Effector CD4-positive, alpha-beta T cell (primary cell): Measurements from ENCODE around the gene ERN1.
"Not testable (repeated sequence)": the region's sequence is repeated elsewhere in the genome, so short reads cannot be mapped to it uniquely, and the experiment has no call there.

Experiments
- DNase-seq: peaks from one replicate; pipeline ENCODE4 v3.0.0-alpha.2; 2020
- total RNA-seq: gene quantifications from one replicate; lab custom pipeline; 2026; lab: John Stamatoyannopoulos, UW

ERN1 gene
- 174 reads per million, percentile 91 among the genes with 10 or more reads in this experiment for total RNA-seq

DNA sequence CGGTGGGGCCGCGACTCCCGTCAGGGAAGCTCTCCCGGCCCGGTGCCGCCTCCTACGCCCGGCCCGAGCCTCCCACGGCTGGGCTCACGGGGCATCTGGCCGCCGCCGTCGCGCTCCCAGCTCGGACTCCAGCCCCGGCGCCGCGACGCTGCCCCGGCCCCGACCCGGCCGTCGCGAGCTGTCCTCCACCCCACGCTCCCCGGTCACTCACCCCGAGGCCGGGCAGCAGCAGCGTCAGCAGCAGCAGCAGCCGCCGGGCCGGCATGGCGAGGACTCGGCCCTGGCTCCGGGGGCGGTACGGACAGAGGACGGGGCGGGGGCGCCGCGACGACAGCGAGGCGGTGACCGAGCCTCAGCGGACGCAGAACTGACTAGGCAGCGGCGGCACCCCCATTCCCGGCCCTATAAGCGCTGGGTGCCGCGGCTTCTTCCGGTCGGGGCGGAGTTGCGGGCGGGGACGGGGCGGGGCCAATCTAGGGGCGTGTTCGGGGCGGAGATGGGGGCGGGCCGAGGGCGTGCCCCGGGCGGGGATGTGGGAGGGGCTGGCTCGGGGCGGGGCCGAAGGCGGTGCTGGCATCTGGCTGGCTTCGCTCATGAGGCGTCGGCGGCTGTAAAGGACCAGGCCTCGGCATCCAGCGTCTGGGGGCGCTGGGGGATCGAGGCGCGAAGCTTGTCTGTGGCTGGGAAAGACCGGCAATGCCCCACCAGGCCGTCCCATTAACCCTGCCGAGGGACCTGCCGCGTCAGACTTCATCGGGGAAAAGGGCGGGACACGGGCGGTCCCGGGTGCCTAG, at the start of gene ERN1:
TSS of gene ERN1 (minus strand) at position 380 of the 794 bp plus-strand sequence. CDS start at position 265, 115 bp downstream.
- DNase-seq, result peak; percentile 88

DNA sequence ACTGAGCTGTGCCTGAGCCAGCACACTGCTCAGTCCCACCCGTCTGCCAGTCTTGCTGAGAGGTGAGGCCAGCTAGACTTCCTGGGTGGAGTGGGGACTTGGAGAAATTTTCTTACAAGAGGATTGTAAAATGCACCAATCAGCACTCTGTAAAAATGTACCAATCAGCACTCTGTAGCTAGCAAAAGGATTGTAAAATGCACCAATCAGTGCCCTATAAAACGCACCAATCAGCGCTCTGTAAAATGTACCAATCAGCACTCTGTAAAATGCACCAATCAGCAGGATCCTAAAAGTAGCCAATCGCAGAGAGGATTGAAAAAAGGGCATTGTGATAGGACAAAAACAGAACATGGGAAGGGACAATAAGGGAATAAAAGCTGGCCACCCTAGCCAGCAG, 49.1 kb upstream of the ERN1 start:
- DNase-seq, result not testable (repeated sequence)

- no peak for DNase-seq
These were observed 48.3 kb upstream of the ERN1 start for GRCh38 chr17:64178011-64178825.

DNA sequence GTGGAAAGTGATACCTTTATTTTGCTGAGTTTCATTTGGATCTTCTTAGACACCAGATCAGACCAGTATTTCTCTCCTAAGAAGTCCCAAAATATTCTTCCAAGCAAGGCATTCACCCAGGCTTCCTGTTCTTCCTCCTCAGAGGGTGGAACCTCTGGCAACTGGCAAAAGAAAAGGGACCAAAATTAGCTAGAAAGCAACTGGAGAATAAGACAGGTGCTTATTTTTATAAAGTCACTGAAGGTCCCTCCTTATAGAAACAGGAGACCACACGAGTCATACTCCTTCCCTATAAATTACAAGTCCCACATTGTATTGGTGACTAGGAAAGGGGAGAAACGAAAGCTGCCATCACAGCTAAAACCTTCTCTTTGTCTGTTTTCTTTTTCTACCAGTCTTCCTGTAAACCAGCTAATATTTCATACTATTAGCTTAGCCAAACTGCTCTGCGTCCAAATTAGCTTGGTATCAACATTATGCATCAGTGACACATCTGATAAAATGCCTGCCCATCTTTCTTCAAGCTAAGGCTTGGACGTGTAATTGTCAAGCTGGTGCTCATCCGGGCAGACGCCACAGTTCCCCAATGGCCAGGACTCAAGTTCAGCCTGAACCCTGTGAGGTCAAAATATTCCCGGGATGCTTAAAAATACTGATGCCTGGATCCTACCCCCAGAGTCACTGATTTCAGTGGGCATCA, 47.5 kb upstream of the ERN1 start:
- DNase-seq, result no peak

- no peak for DNase-seq
These were observed 46.6 kb upstream of the ERN1 start for GRCh38 chr17:64176556-64176955.

DNA sequence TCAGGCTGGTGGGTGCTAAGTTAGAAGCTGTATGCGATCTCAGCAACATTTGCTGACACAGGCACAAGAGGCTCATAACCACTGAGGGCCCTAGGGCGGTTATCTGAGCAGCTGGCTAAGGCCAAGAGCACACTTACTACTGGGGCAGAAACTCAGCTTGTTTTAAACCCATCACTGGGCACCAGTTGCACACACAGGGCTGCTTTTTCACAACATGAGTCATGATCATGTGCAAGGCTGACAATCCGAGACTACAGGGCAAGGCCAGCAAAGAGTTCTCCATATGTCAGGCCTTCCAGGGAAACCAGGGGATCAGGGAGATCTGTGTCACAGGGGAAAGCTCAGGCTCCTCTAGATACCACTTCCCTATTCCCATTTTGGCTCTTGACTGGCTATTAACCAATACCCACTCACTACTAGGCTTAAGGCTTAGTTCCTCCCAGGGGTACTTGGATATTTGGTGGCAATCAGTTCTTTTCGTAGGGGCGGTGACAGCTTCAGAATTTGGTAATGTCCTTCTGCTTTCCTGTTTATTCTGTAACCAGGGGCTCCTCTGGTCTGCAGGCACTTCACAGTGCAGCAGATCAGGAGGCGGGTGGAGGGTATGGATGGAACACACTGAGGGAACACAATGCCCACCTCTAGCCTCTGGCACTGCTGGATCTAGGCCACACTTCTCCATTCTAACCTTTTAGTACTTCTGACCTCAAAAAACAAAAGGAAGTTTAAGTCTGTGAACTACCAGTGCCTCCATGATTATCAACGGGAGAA, 44.9 kb upstream of the ERN1 start:
- DNase-seq, result no peak

DNA sequence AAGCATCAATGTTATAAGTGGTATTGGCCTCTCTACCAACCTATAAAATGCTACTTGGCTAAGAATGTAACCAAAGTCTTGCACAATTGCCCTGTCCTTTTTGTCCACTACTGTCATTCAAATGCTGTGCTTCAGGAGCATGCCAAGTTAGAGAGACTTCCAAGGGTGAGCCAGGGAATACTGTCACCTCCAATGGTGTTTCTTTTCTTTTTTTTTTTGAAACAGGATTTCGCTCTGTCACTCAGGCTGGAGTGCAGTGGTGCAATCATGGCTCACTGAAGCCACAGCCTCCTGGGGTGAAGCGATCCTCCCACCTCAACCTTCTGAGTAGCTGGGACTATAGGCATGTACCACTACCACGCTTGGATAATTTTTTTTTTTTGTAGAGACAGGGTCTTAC, 43.7 kb upstream of the ERN1 start:
- no peak for DNase-seq

DNA sequence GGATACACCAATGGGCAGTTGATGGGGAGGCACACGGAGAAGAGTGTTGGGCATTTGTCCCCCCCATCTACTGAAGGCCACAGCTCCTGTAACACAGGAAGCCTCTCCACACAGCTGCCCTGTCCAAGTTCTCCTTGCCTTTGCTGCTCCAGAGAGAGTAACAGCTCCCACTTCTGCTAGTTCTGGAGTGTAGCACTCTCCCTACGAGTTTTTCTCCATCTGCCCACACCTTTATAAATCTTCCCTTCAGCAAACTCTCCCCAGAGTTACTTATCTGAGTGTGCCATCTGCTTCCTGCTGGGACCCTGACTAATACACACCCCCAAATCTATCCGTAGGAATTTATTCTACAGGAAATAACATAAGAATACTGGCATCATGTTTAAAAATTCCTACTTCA, 42.6 kb upstream of the ERN1 start:
- DNase-seq, result no peak

DNA sequence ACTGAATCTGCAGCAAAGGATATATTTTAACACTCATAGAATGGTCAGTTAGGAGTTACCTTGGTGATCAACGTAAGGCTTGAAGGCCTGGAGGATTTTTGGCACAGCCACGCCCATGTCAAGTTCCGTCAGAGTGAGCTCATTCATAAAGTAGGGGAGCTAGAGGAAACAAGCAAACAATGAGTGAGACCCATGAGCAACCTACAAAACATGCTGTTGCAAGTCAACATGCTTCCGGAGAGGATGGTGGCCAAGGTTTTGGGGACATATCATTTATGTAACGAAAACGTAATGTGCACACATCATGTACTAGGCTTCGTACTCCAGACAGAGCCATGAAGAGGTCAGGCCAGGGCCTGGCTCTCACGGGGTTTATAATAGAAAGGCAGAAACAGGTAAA, 41.1 kb upstream of the ERN1 start:
- no peak for DNase-seq

DNA sequence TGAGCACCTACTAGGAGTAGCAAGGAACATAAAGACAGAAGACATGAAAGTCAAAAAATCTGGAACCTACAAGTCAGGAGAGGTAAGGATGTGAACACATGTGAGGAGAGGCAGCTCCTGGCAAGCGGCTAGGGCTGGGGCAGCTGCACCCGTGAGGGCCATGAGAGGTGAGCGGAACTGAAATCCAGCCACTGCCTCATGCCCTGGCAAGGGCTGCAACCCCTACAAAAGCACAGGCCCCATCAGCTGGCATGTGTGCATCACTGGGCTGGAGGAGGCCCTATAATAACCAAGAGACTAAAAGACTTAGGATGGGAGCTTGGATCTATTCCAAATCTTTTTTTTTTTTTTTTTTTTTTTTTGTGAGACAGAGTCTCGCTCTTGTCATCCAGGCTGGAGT, 40.3 kb upstream of the ERN1 start:
- DNase-seq, result no peak

- DNase-seq, result not testable (repeated sequence)
These were observed 37.7 kb upstream of the ERN1 start for GRCh38 chr17:64167666-64168065.

- DNase-seq, result no peak
These were observed 36.9 kb upstream of the ERN1 start for GRCh38 chr17:64166876-64167275.

- DNase-seq, result no peak
These were observed 35.4 kb upstream of the ERN1 start for GRCh38 chr17:64165347-64165746.

GRCh38 chr17:64164596-64165285, 34.8 kb upstream of the ERN1 start:
- no peak for DNase-seq

- no peak for DNase-seq
These were observed 33.5 kb upstream of the ERN1 start for GRCh38 chr17:64163468-64163867.

DNA sequence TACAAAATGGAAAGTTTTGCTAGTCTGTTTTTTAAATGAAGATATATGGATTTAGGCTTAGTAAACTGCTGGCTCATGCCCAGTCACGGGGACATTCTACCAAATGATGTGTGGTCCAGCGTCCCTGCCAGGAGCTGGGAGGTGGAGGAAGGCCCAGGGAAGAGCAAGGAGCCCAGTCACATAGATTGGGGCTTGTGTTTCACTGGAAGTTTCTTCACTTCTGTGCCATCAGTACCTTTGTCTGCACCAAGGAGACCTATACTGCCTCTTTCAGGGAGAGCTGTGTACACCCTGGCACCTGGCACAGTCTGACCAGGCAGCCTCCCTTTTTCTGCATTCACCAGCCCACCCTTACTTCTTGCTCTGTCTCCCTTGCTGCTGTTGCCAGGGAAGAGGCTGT, 32.6 kb upstream of the ERN1 start:
- no peak for DNase-seq

DNA sequence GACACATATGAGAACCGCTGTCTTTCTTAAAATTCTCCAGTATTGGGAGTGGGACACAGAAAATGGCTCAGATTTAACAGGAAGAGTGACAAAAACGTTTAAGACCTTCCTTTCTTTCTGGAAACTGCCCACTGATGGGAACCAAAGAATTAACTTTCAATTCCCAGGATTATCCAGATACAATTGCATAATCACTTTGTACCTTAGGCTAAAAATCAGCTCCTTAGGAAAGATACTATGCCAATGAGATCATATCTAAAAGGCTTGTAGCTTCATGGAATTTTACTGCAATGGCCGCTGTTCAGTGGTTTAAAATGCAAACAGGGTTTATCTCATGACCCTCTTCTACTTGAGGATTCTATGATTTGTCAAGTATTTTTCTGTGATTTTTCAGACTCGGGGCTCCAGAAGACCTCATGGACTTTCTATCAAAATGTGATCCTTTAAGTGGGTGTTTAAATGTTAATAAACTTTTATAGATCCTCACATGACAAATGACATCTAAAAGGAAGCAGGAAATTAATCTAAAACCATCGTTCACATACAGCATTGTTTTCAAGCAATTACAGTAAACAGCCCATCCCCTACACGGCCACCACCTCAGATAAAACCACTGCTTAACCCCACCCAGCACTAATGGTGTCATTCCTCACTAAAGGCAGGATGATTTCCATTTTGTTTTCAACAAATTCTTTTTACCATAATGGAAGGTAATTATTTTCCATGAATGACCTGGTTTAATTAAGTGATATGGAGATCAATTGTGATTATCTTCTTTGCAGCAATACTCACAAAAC, 31.6 kb upstream of the ERN1 start:
- no peak for DNase-seq

DNA sequence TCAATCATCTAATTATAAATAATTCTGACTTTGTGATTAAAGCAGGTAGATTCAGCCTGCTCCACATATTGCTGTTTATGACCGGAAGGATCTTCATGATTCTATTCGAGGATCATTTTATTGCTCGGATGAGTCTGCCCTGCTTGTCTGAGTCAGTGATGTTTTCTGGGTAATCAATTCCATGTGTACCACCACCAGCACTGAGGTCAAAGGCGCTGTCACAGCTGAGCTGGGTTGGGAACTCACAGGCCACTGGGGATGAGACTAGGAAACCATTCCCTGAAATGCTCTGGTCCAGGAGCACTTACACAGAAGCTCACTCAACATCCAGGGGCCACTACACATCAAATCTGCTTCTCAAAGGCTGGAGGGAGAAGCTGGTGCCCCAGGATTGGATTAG, 30.4 kb upstream of the ERN1 start:
- DNase-seq, result no peak

DNA sequence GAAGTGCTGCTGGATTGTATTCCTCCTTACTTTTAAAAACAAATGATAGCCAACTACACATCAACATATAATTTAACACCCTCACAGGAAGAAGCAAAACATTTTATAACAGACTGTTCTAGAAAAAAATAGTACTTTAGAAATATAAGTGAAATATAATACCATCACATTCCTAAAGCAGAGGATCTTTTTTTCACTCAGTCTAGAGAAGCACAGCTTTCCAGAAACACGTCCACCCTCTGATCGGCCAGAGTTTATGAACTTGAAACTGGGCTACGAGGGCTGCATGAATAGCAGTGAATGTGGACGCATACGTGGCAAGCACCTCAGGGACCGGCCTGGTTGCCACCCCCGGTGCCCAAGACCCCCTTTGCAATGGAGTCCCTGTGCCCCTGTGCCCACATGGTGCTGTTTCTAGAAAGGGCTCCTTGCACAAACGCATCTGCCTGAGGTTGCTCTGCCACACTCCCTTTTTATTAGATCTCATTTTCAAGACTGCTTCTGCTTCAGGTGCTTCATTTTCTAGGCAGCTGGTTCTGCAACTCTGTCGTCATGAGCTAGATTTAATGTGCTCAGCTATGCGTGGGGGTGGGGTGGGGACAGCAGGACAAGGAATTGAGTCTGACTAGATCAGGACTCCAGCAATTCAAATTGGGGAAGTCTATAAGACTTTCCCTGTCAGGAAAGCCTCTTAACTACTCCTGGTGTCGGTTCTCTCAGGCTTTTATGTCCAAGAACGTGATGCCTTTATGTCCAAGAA, 29.1 kb upstream of the ERN1 start:
- no peak for DNase-seq

- DNase-seq, result no peak
These were observed 28.5 kb upstream of the ERN1 start for GRCh38 chr17:64158406-64158805.
